ENCODE measurements around the gene CCDC201. TPM values are rescaled to one million over a fixed set of nuclear protein-coding genes. Genes with fewer than 3 reads are reported as not detected.

Gene CCDC201, protein sequence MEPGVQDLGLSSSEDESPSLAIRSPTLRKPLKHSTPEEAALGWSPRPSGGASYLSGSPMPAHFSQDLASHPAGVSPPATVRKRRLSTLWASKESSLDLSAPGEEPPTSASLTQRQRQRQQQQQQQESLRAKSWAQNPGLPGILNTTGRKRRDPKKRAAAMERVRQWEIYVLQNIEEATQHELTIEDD
- polyA plus RNA-seq = not detected
- long read RNA-seq, donor 1 = 0 reads
- long read RNA-seq, donor 2 = 0 reads
- long read RNA-seq, donor 3 = 0 reads
- long read RNA-seq, donor 4 = 0 reads
- long read RNA-seq, donor 5 = 0 reads
- long read RNA-seq, donor 6 = 0 reads
- long read RNA-seq, donor 7 = 0 reads
- long read RNA-seq, donor 8 = 0 reads
- long read RNA-seq, donor 9 = 0 reads
- long read RNA-seq, donor 10 = 0 reads
- long read RNA-seq, donor 11 = 0 reads

DNA sequence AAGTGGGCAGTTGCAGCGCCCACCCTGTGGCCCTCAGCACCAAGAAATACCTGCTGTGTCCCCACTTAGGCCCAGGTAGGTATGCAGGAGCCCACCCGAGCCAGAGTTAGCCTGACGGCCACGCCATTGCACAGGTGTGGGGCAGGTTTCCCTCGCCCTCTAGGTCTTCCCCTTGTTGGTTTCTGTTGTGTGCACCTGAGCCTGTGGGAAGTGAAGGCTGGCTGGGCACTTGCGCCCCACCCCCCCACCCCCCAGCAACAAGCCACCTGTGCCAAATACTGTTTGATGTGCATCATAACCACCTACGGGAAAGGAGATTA is at the start of gene CCDC201:
CCDC201 (minus strand) TSS at position 48 of the 320 bp plus-strand sequence. CDS start 75 bp downstream, outside the sequence.
- H3K27me3 ChIP-seq (ENCODE audit: control insufficient read depth, insufficient read depth, low read length) = peaks cover 1% of the 10 kb centered on the region
- no peak within 1 kb of the TSS for H3K4me3 ChIP-seq (ENCODE audit: low read length)
- no peak for DNase-seq
- WGBS (ENCODE audit: insufficient coverage, low lambda C conversion rate) = no CpG with 5 or more reads among the region's 7 CpGs
- H3K27ac ChIP-seq (ENCODE audit: low read length) = no peak within 1 kb of the TSS
- H3K9me3 ChIP-seq (ENCODE audit: control insufficient read depth, low read depth, low read length) = no peaks in the 10 kb centered on the region
- H3K4me1 ChIP-seq (ENCODE audit: control insufficient read depth, insufficient read depth, low read length) = no peaks in the 10 kb centered on the region
- H3K36me3 ChIP-seq (ENCODE audit: control insufficient read depth, insufficient read depth, low read length) = no peaks in the 10 kb centered on the region

DNA sequence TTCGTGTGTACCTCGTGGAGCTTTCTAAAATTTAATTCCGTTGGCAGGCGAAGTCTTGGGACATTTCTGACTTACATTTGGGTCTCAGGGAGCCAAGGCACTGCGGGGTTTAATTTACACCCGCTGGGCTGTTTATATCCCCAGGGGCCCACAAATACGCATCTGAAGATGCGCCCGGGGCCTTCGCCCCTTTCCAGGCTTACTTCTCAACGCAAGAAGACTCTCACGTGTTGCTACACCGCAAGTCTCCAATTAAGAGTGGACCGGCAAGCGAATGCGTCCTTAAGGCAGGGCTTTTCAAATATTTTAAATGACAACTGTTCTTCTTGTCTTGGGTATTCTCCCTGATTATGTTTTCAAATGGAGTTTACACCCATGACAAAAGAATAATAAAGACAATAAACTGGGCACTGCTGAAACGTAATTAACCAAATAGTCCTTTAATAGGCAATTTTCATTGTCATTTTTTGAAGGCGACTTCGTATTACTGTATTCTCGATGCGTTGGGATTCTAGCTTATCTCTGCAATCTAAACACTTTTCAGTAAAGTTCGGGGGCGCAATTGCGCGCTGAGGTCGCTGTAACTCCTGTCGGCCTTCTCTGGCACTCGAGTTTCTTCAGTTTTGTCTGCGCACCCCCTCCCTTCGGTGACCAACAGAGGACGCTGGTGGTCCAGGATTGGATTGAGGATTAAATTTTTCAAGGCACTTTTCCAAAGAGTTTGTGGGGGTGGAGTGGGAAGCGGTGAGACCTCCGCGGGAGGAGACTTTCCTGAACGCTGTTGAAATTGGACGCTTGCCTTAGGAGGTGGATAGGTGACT is 49.0 kb upstream of the CCDC201 start:
- H3K27me3 ChIP-seq (ENCODE audit: control insufficient read depth, insufficient read depth, low read length) = peaks cover 64% of the 10 kb centered on the region
- H3K9me3 ChIP-seq (ENCODE audit: control insufficient read depth, low read depth, low read length) = no peaks in the 10 kb centered on the region
- no peak overlapping the region for H3K27ac ChIP-seq (ENCODE audit: low read length)
- H3K36me3 ChIP-seq (ENCODE audit: control insufficient read depth, insufficient read depth, low read length) = no peaks in the 10 kb centered on the region
- 4% methylated on average over 10 of the region's 36 CpGs for WGBS (ENCODE audit: insufficient coverage, low lambda C conversion rate)
- peaks cover 27% of the 10 kb centered on the region for H3K4me1 ChIP-seq (ENCODE audit: control insufficient read depth, insufficient read depth, low read length)
- peak overlapping the region; percentile 32 for H3K4me3 ChIP-seq (ENCODE audit: low read length)
- DNase-seq = peak; percentile 33 to 54

DNA sequence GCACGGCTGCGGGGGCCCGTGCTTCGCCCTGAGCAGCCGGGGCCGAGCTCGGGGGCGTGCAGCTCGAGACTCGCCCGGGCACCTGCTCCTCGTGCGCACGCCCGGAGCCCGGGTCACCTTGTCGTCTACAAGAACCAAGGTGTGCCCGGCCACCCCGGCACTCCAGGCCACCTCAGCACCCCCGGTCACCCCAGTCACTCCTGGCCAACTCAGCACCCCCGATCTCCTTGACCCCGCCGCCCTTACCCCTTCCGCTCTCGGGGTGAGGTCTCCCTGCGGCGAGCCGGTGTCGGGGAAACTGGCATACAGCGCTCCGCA is 48.5 kb upstream of the CCDC201 start:
- Histone ChIP-seq H3K9me3 (ENCODE audit: control insufficient read depth, low read depth, low read length) (no peaks in the 10 kb centered on the region), H3K36me3 (ENCODE audit: control insufficient read depth, insufficient read depth, low read length) (peaks cover 4% of the 10 kb centered on the region), H3K27me3 (ENCODE audit: control insufficient read depth, insufficient read depth, low read length) (peaks cover 64% of the 10 kb centered on the region), H3K4me3 (ENCODE audit: low read length) (peak overlapping the region; percentile 32), H3K27ac (ENCODE audit: low read length) (no peak overlapping the region), H3K4me1 (ENCODE audit: control insufficient read depth, insufficient read depth, low read length) (peaks cover 27% of the 10 kb centered on the region)
- WGBS (ENCODE audit: insufficient coverage, low lambda C conversion rate) = no CpG with 5 or more reads among the region's 31 CpGs
- DNase-seq = no peak

DNA sequence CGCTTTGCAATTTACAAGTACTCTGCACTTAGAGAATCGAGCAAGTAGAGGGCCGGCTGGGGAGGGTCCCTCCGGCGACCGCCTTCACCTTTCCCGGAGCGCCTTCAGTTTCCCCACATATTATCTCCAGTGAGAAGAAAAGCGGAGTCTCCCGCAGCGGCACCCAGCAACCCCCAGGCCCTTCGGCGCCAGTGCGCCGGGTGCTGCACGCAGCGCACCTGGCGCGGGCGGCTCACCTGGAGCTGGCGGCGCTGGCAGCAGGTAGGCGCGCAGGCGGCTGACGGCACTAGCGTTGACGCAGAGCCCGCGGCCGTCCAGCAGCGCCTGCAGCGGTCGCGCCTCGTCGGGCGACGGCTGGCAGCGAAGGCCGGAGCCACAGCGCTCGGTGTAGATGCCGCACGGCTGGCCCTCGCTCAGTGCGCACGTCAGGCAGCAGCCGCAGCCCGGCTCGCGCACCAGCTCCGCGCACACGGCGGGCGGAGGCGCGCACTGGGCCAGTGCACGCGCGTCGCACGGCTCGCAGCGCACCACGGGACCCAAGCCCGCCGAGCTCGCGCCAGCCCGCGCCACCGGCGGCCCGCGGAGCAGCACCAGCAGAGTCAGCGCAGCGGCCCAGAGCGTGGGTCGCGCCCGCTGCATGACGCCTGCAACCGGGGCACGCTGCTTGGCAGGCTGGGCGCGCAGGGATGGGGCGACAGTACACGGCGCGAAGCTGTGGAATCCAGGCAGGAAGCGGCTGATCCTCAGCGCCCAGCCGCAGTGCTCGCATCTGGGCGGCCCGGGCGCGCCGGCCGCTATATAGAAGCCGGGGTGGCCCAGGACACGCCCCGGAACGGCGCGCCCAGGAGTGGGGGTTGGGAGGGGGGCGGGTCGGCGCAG is 47.9 kb upstream of the CCDC201 start, which contains the start of gene IGFBP3:
IGFBP3 (minus strand) TSS at position 771 of the 879 bp plus-strand sequence; CDS start at position 639, 132 bp downstream.
- H3K36me3 ChIP-seq (ENCODE audit: control insufficient read depth, insufficient read depth, low read length) = peaks cover 9% of the 10 kb centered on the region
- no peak within 1 kb of the TSS for H3K27ac ChIP-seq (ENCODE audit: low read length)
- peak; percentile 47 to 87 for DNase-seq
- H3K4me1 ChIP-seq (ENCODE audit: control insufficient read depth, insufficient read depth, low read length) = peaks cover 27% of the 10 kb centered on the region
- WGBS (ENCODE audit: insufficient coverage, low lambda C conversion rate) = no CpG with 5 or more reads among the region's 111 CpGs
- H3K4me3 ChIP-seq (ENCODE audit: low read length) = peak within 1 kb of the TSS; percentile 42
- H3K9me3 ChIP-seq (ENCODE audit: control insufficient read depth, low read depth, low read length) = no peaks in the 10 kb centered on the region
- H3K27me3 ChIP-seq (ENCODE audit: control insufficient read depth, insufficient read depth, low read length) = peaks cover 64% of the 10 kb centered on the region

DNA sequence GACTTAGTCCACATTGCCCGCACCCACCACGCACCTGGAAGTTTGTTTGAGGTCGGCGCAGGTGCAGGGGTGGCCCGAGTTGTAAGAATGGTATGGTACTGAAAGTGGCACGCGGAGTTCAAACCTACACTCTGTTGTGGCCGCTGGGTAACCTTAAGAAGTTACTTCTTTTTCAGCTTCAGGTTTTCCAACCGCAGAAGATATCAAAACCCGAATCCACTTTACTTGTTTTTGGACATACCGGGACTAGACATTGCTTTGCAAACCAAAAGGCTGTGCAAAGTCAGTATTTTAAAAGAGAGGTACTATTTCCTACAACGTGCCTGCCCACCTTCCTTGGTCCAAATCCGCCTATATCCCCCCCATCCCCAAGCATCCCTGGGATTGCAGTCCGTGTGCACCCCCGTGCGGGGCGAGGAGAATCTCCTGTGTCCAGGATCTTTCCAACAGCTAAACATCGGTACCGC is 47.1 kb upstream of the CCDC201 start:
- peaks cover 59% of the 10 kb centered on the region for H3K27me3 ChIP-seq (ENCODE audit: control insufficient read depth, insufficient read depth, low read length)

DNA sequence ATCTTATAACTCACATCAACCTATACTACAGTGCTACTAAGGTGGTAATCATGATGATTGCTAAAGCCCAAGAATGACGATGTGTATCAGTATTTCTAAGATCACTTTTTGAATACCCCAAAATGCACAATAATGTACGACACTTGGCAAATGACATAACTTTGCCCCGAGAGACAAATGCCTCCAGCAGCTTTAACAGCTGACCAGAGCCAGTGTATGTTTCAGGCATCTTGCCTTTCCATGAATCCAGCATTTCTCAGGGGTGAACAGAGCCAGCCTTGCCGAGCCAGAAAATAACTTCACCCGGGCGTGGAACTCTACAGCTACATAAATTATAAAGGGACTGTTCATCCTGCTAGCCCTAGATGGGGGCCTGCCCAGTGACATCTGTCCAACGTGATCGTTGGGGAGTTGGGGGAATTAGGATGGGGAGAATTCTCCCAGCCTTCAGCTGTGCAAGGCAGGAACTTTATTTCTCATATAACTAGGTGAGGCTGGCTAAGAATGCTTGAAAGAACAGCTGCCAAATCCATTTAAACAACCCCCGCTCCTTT is 46.4 kb upstream of the CCDC201 start:
- no peak for DNase-seq
- Histone ChIP-seq H3K4me1 (ENCODE audit: control insufficient read depth, insufficient read depth, low read length) (peaks cover 27% of the 10 kb centered on the region), H3K27me3 (ENCODE audit: control insufficient read depth, insufficient read depth, low read length) (peaks cover 52% of the 10 kb centered on the region), H3K27ac (ENCODE audit: low read length) (no peak overlapping the region), H3K4me3 (ENCODE audit: low read length) (peak overlapping the region; percentile 42), H3K9me3 (ENCODE audit: control insufficient read depth, low read depth, low read length) (no peaks in the 10 kb centered on the region), H3K36me3 (ENCODE audit: control insufficient read depth, insufficient read depth, low read length) (peaks cover 16% of the 10 kb centered on the region)
- whole genome bisulfite sequencing (ENCODE audit: insufficient coverage, low lambda C conversion rate) = no CpG with 5 or more reads among the region's 9 CpGs

More for the DNA sequence above, 47.1 kb upstream of the CCDC201 start:
- Histone ChIP-seq H3K27ac (ENCODE audit: low read length) (no peak overlapping the region), H3K9me3 (ENCODE audit: control insufficient read depth, low read depth, low read length) (no peaks in the 10 kb centered on the region), H3K36me3 (ENCODE audit: control insufficient read depth, insufficient read depth, low read length) (peaks cover 14% of the 10 kb centered on the region), H3K4me3 (ENCODE audit: low read length) (peak overlapping the region; percentile 42), H3K4me1 (ENCODE audit: control insufficient read depth, insufficient read depth, low read length) (peaks cover 27% of the 10 kb centered on the region)
- no CpG with 5 or more reads among the region's 19 CpGs for WGBS (ENCODE audit: insufficient coverage, low lambda C conversion rate)
- no peak for DNase-seq

DNA sequence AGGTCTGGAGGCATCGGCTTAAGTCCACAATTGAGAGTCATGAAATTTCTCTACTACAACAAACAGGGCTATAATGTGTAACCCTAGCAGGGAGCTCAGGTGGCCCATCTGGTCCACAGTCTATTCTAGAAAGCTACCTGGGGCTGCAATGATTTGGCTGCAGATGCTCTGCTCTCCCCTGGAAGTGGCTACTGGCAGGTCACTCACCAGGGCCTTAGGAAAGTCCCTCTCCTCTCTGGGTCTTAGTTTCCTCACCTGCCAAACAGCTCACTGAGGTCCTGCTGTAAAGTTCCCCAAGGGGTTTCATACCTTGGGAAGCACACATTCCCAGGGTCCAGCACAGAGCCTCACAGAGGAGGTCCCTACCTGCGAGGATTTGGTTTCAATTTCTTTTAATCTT is 45.7 kb upstream of the CCDC201 start:
- Histone ChIP-seq H3K27ac (ENCODE audit: low read length) (no peak overlapping the region), H3K36me3 (ENCODE audit: control insufficient read depth, insufficient read depth, low read length) (peaks cover 16% of the 10 kb centered on the region), H3K4me1 (ENCODE audit: control insufficient read depth, insufficient read depth, low read length) (peaks cover 27% of the 10 kb centered on the region), H3K4me3 (ENCODE audit: low read length) (no peak overlapping the region), H3K9me3 (ENCODE audit: control insufficient read depth, low read depth, low read length) (no peaks in the 10 kb centered on the region), H3K27me3 (ENCODE audit: control insufficient read depth, insufficient read depth, low read length) (peaks cover 45% of the 10 kb centered on the region)
- no peak for DNase-seq
- WGBS (ENCODE audit: insufficient coverage, low lambda C conversion rate) = no CpG with 5 or more reads among the region's 2 CpGs

DNA sequence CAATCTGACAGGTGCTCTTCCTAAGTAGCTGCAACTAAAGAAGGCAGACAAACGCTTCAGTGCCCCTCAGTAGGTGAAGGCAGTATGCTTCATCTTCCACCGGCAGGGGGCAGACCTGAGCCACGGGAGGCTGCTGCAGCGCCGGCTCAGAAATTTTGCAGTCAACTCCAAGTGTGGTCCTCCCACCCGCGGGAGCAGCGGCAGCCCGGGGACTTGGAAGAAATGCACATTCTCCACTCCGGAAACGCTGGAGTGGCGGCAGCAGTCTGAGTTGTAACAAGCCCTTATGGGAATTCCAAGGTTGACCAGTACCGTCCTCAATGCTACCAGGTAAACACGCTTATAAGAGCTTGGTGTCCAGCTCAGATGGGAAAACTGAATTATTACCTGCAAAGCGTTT is 44.8 kb upstream of the CCDC201 start:
- peaks cover 41% of the 10 kb centered on the region for H3K27me3 ChIP-seq (ENCODE audit: control insufficient read depth, insufficient read depth, low read length)
- H3K36me3 ChIP-seq (ENCODE audit: control insufficient read depth, insufficient read depth, low read length) = peaks cover 19% of the 10 kb centered on the region
- peak overlapping the region; percentile 5 for H3K4me3 ChIP-seq (ENCODE audit: low read length)
- no CpG with 5 or more reads among the region's 15 CpGs for WGBS (ENCODE audit: insufficient coverage, low lambda C conversion rate)
- H3K4me1 ChIP-seq (ENCODE audit: control insufficient read depth, insufficient read depth, low read length) = peaks cover 23% of the 10 kb centered on the region
- peaks cover 4% of the 10 kb centered on the region for H3K9me3 ChIP-seq (ENCODE audit: control insufficient read depth, low read depth, low read length)
- no peak overlapping the region for H3K27ac ChIP-seq (ENCODE audit: low read length)
- peak; percentile 37 to 59 for DNase-seq

DNA sequence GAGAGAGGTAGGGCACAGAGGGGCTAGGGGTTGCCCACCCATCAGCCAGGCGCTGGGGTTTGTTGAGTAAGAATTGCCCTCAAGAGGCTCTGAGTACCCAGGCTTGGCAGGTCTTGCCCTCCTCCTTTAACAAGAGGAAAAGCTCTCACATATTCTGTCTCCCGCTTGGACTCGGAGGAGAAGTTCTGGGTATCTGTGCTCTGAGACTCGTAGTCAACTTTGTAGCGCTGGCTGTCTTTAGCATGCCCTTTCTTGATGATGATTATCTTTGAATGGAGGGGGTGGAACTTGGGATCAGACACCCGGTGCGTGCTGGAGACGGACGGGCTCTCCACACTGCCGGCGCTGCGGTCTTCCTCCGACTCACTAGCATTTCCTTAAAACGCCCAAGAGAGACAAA is 44.2 kb upstream of the CCDC201 start:
- no peak for DNase-seq
- no peak overlapping the region for H3K4me3 ChIP-seq (ENCODE audit: low read length)
- peaks cover 17% of the 10 kb centered on the region for H3K4me1 ChIP-seq (ENCODE audit: control insufficient read depth, insufficient read depth, low read length)
- H3K27me3 ChIP-seq (ENCODE audit: control insufficient read depth, insufficient read depth, low read length) = peaks cover 35% of the 10 kb centered on the region
- peaks cover 19% of the 10 kb centered on the region for H3K36me3 ChIP-seq (ENCODE audit: control insufficient read depth, insufficient read depth, low read length)
- H3K9me3 ChIP-seq (ENCODE audit: control insufficient read depth, low read depth, low read length) = peaks cover 4% of the 10 kb centered on the region
- no CpG with 5 or more reads among the region's 14 CpGs for WGBS (ENCODE audit: insufficient coverage, low lambda C conversion rate)
- no peak overlapping the region for H3K27ac ChIP-seq (ENCODE audit: low read length)

Data from large intestine (tissue), 12 donors.